ENCODE data around the gene PDE3B. TPM values are rescaled to one million over a fixed set of nuclear protein-coding genes. Genes with fewer than 3 reads are reported as not detected.
A peak's percentile ranks its signal among the peaks of the same experiment; 100 is the strongest.

PDE3B gene
- total and polyA plus RNA-seq, 9 of the 15 experiments (the other 6 are each of a cell fraction or from before 2014, with no cell fraction given) = 2.3 to 22.5 (median 12.2) TPM

- TF ChIP-seq THAP7 (CRISPR knock-in tag; IDR thresholded peaks at IDR 0.05) = no peak
- TF ChIP-seq KHSRP (IDR thresholded peaks at IDR 0.05) = no peak
- TF ChIP-seq KDM1A (IDR thresholded peaks at IDR 0.05) = peak; percentile 30 to 42; a peak in 3 of 4 replicates
- TF ChIP-seq E2F4 (CRISPR knock-in tag; IDR thresholded peaks at IDR 0.05; ENCODE audit: low read depth) = no peak
- TF ChIP-seq ETV6 (IDR thresholded peaks at IDR 0.05; ENCODE audit: borderline replicate concordance in 1 of 2, low read depth in 2 of 2, low read length in 1 of 2) = no peak
- TF ChIP-seq ETV6 (CRISPR knock-in tag; IDR thresholded peaks at IDR 0.05; ENCODE audit: borderline replicate concordance) = no peak
- TF ChIP-seq SIN3A (IDR thresholded peaks at IDR 0.05; ENCODE audit: borderline replicate concordance in 2 of 2, control insufficient read depth in 1 of 2, low read depth in 2 of 2, low read length in 2 of 2) = no peak
- TF ChIP-seq ZNF274 (IDR thresholded peaks at IDR 0.05; ENCODE audit: borderline replicate concordance, low read depth, low read length) = no peak
- no peak for TF ChIP-seq CBX3 (IDR thresholded peaks at IDR 0.05; ENCODE audit: borderline replicate concordance in 1 of 2, low read length in 2 of 2)
- TF ChIP-seq NELFE (IDR thresholded peaks at IDR 0.05; ENCODE audit: insufficient read depth, insufficient read length) = no peak
- no peak for TF ChIP-seq THRB (CRISPR knock-in tag; conservative IDR thresholded peaks at IDR 0.05)
- TF ChIP-seq ZNF766 (CRISPR knock-in tag; conservative IDR thresholded peaks at IDR 0.05) = no peak
- no peak for TF ChIP-seq PPARD (CRISPR knock-in tag; IDR thresholded peaks at IDR 0.05)
- TF ChIP-seq NFRKB (IDR thresholded peaks at IDR 0.05; ENCODE audit: low read depth) = no peak
- no peak for TF ChIP-seq ZNF507 (tag; conservative IDR thresholded peaks at IDR 0.05)
- TF ChIP-seq USF2 (CRISPR knock-in tag; IDR thresholded peaks at IDR 0.05) = no peak
- TF ChIP-seq E2F6 (IDR thresholded peaks at IDR 0.05; ENCODE audit: borderline replicate concordance in 1 of 2, extremely low read depth in 1 of 2, insufficient read depth in 1 of 2, insufficient read length in 1 of 2, low read depth in 1 of 2, low read length in 1 of 2, poor library complexity in 1 of 2, severe bottlenecking in 1 of 2) = no peak
- no peak for TF ChIP-seq NR3C1 (CRISPR knock-in tag; IDR thresholded peaks at IDR 0.05)
- no peak for TF ChIP-seq PRMT5 (CRISPR knock-in tag; IDR thresholded peaks at IDR 0.05)
- peak; percentile 62 for TF ChIP-seq CHAMP1 (IDR thresholded peaks at IDR 0.05)
- no peak for TF ChIP-seq POLR2A (conservative IDR thresholded peaks at IDR 0.05)
- TF ChIP-seq RAD51 (IDR thresholded peaks at IDR 0.05; ENCODE audit: borderline replicate concordance, low read depth) = no peak
Observed at GRCh38 chr11:14668731-14669301, 25.2 kb downstream of the PDE3B start (continued).

All from K562 (cell line).